Body of pancreas (tissue), 4 donors: Measurements from ENCODE around the gene MASP1.

Source experiments
- POLR2A ChIP-seq, 3 donors: fragments of 450-650 bp; IDR thresholded peaks; one replicate each; pipeline ENCODE4 v1.6.1; 2016; ENCODE audit warnings: antibody characterized with exemption in 3 of 3, mild to moderate bottlenecking in 2 of 3
- TF ChIP-seq, protein P1 (sequence below), 7 experiments: fragments of 450-650 bp in 4 of 7; fragments of 200-600 bp in 3 of 7; sonication (generic) in 3 of 7; IDR thresholded peaks; one replicate each; pipeline ENCODE4 v1.5.1; 2016 to 2019; ENCODE audit warnings: antibody characterized with exemption in 7 of 7

DNA sequence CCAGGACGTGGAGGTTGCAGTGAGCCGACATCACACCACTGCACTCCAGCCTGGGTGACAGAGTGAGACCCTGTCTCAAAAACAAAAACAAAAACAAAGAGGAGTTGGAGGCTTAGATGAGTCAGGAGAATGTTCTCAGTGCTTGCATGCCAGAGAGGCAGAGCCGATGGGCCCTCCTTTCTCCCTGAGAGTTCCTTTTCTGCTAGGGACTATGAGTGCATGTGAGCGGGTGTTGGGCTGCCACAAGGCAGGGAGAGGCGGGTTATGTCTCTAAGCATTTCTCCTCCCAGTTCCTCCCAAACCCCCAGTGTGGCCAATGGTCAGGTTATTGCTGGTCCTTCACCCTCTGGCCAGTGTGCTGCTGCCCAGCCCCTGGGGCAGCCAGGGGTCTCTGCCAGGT, 49.1 kb downstream of the MASP1 start:
- TF ChIP-seq POLR2A (IDR thresholded peaks at IDR 0.05) = no peak
- TF ChIP-seq, protein P1, sequence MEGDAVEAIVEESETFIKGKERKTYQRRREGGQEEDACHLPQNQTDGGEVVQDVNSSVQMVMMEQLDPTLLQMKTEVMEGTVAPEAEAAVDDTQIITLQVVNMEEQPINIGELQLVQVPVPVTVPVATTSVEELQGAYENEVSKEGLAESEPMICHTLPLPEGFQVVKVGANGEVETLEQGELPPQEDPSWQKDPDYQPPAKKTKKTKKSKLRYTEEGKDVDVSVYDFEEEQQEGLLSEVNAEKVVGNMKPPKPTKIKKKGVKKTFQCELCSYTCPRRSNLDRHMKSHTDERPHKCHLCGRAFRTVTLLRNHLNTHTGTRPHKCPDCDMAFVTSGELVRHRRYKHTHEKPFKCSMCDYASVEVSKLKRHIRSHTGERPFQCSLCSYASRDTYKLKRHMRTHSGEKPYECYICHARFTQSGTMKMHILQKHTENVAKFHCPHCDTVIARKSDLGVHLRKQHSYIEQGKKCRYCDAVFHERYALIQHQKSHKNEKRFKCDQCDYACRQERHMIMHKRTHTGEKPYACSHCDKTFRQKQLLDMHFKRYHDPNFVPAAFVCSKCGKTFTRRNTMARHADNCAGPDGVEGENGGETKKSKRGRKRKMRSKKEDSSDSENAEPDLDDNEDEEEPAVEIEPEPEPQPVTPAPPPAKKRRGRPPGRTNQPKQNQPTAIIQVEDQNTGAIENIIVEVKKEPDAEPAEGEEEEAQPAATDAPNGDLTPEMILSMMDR (IDR thresholded peaks at IDR 0.05) = no peak
